ENCODE results near the gene TBC1D5. TPM values are rescaled to one million over a fixed set of nuclear protein-coding genes. Genes with fewer than 3 reads are reported as not detected.

The TBC1D5 gene
- total RNA-seq, 4 donors from 2014 or later: 51.9 to 66.8 (median 60.1) TPM

DNA sequence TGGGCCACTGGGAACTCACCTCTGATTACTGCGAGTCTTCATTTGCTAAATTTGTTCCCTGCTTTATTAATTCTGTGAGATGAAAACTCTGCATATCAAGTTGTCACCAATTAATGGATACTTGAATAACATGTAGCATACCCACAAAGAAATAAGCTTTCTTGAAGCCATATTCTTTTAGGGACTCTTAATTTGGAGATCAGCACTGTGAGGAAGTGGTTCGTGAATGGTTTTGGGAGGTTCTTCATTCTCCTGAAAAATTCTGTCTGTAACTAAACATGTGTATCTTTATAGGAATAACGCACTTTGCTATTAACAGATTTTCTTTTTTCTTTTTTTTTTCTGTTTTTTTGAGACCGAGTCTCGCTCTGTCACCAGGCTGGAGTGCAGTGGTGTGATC, 19.1 kb upstream of the TBC1D5 start:
- H3K4me3 ChIP-seq (ENCODE audit: low read depth, poor library complexity, severe bottlenecking): no peak overlapping the region
- no peak for DNase-seq (ENCODE audit: low spot score in 2 of 2)
- no peak for TF ChIP-seq POLR2A (IDR thresholded peaks at IDR 0.05)
- TF ChIP-seq, protein P1, sequence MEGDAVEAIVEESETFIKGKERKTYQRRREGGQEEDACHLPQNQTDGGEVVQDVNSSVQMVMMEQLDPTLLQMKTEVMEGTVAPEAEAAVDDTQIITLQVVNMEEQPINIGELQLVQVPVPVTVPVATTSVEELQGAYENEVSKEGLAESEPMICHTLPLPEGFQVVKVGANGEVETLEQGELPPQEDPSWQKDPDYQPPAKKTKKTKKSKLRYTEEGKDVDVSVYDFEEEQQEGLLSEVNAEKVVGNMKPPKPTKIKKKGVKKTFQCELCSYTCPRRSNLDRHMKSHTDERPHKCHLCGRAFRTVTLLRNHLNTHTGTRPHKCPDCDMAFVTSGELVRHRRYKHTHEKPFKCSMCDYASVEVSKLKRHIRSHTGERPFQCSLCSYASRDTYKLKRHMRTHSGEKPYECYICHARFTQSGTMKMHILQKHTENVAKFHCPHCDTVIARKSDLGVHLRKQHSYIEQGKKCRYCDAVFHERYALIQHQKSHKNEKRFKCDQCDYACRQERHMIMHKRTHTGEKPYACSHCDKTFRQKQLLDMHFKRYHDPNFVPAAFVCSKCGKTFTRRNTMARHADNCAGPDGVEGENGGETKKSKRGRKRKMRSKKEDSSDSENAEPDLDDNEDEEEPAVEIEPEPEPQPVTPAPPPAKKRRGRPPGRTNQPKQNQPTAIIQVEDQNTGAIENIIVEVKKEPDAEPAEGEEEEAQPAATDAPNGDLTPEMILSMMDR (IDR thresholded peaks at IDR 0.05): no peak
- intact Hi-C loops (cut with DNase I; ENCODE audit: low total_unique reads): no loop called here
- 87 to 90% methylated on average over 5 of the region's 5 CpGs for WGBS, 2 donors

DNA sequence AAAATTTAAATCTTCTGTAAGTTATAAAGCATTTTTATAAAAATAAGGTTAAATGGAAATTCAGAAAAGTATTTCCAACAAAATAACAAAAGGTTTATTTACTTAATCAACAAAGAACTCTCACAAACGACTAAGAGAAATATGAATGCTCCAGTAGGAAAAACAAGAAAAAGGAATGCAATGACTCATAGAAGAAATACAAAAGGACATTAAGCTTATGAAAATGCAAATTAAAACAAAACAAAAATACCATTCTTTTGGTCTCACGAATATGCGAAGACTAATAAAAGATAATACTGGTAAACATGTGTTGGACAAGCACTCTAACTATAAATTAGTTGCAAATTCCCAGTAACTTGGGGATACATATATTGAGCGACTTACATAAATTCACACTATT, 17.5 kb upstream of the TBC1D5 start:
- intact Hi-C loops (cut with DNase I; ENCODE audit: low total_unique reads): no loop called here
- 60% methylated on average over 4 of the region's 4 CpGs for WGBS, 2 donors
- TF ChIP-seq, protein P1 (IDR thresholded peaks at IDR 0.05): no peak
- no peak for TF ChIP-seq POLR2A (IDR thresholded peaks at IDR 0.05)
- DNase-seq (ENCODE audit: low spot score in 2 of 2): no peak
- no peak overlapping the region for H3K4me3 ChIP-seq (ENCODE audit: low read depth, poor library complexity, severe bottlenecking)

DNA sequence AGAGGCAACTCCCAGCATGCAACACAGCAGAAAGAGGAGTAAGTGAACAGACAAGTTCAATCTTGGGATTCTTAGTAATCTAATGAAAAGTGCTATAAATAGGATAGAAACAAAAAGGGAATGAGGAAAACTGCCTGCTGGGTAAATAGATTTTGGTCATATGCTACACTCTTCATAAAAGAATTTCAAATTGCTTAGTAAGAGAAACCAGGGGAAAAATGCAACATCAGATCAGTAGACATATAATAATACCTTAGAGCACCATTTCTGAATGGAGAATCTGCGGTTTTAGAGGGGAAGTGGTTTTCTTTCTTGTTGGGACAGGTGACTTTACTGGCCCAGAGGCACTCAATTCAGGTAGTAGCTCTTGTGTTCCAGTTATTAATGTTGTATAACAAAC, 13.4 kb upstream of the TBC1D5 start:
- H3K4me3 ChIP-seq (ENCODE audit: low read depth, poor library complexity, severe bottlenecking): no peak overlapping the region
- no peak for DNase-seq (ENCODE audit: low spot score in 2 of 2)
- intact Hi-C loops (cut with DNase I; ENCODE audit: low total_unique reads): no loop called here
- TF ChIP-seq POLR2A (IDR thresholded peaks at IDR 0.05): no peak
- TF ChIP-seq, protein P1 (IDR thresholded peaks at IDR 0.05): no peak
- WGBS, 2 donors: 51 to 60% methylated on average over 1 of the region's 1 CpG

DNA sequence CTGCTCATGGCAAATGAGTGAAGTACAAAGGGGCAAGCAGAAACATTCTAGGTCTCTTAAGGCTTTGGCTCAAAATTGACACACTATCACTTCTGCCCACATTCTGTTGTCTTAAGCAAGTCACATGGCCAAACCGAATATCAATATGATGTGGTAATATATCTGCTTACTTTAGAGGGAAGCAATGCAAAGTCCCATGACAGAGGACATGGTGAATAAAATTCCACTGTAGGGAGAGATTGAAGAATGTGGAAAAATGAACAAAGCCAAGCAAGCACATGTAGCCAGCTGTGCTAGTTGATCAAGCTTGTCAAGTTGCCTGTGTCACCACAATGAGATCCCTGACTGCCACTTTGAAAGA, 11.2 kb upstream of the TBC1D5 start:
- H3K4me3 ChIP-seq (ENCODE audit: low read depth, poor library complexity, severe bottlenecking): no peak overlapping the region
- DNase-seq (ENCODE audit: low spot score in 2 of 2): no peak

DNA sequence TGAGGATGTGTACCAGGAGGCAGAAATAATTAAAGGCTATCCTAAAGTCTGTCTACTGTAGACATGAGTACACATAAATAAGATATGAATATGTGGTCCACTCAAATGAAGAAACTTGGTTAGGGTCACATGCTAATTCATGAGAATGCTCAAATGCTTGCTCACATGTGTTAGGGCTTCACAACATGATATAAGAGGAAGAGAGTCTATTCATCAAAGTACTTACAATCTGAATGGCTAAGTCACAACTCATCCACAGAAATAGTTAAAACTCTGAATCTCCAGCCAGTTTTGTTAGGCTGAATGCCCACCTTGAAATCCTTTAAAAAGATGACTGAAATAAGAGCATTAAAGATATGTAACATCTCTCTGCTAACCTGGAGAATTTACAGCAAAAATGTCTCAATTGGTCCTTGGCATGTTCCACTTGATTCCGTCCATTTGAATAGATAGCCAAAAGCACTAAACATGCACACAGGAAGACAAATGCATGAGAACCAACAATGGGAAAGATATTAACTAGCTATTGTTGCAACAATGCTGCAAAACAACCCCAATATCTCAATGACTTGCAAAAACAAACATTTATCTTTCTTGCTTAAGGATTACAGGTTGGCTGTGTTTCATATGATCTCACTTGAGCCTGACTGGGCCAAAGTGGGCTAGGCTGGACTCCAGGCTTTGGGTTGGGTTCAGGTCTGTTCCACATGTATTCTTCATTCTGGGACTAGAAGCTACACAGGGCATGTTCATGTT, 10.6 kb upstream of the TBC1D5 start:
- TF ChIP-seq, protein P1 (IDR thresholded peaks at IDR 0.05): no peak
- no peak for TF ChIP-seq POLR2A (IDR thresholded peaks at IDR 0.05)
- DNase-seq (ENCODE audit: low spot score in 2 of 2): no peak
- intact Hi-C loops (cut with DNase I; ENCODE audit: low total_unique reads): no loop called here
- no peak overlapping the region for H3K4me3 ChIP-seq (ENCODE audit: low read depth, poor library complexity, severe bottlenecking)
- 58 to 78% methylated on average over 1 of the region's 1 CpG for WGBS, 2 donors

More for the DNA sequence above, 11.2 kb upstream of the TBC1D5 start:
- intact Hi-C loops (cut with DNase I; ENCODE audit: low total_unique reads): no loop called here
- WGBS, 2 donors: 64 to 69% methylated on average over 1 of the region's 1 CpG
- TF ChIP-seq, protein P1 (IDR thresholded peaks at IDR 0.05): no peak
- TF ChIP-seq POLR2A (IDR thresholded peaks at IDR 0.05): no peak

DNA sequence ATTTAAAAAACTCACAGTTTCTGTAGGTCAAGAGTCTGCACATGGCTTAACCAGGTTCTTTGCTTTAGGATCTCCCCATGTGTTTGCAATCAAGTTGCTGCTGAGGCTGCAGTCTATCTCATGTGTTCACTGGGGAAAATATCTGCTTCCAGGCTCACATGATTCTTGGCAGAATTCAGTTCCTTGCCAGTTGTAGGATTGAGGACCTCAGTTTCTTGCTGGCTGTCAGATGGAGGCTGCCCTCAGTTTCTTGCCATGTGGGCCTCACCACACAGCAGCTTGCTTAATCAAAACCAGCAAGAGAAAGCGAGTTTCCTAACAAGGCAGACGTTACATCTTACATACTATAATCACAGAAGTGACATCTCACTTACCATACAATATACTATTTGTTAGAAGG, 10.0 kb upstream of the TBC1D5 start:
- TF ChIP-seq, protein P1 (IDR thresholded peaks at IDR 0.05): no peak
- TF ChIP-seq POLR2A (IDR thresholded peaks at IDR 0.05): no peak
- no peak for DNase-seq (ENCODE audit: low spot score in 2 of 2)
- intact Hi-C loops (cut with DNase I; ENCODE audit: low total_unique reads): no loop called here
- H3K4me3 ChIP-seq (ENCODE audit: low read depth, poor library complexity, severe bottlenecking): no peak overlapping the region
- WGBS, 2 donors: 61 to 66% methylated on average over 2 of the region's 2 CpGs
